Esophagus mucosa (tissue), 1 donor: ENCODE data around the gene HBS1L. TPM values are rescaled to one million over a fixed set of nuclear protein-coding genes. Genes with fewer than 3 reads are reported as not detected.
A peak's percentile ranks its signal among the peaks of the same experiment; 100 is the strongest.

Source experiments
- ATAC-seq: fragments of 200-7000 bp; cut with Tn5 transposase; one replicate; pipeline ENCODE4 v1.9.1; 2020
- total RNA-seq: library from RNA; stranded (reverse); gene quantifications from one replicate; pipeline ENCODE4 v1.2.4, GENCODE V29; 2023
- donor health status: DM: yes; HTN: yes; CAD: no.

Gene HBS1L
- total RNA-seq: 47.0 TPM

GRCh38 chr6:135054569-135055498 lies at the start of gene HBS1L:
TSS of gene HBS1L (minus strand) at chr6:135054822. CDS start at chr6:135054691, 131 bp downstream.
- ATAC-seq: peak; percentile 100

- ATAC-seq: no peak
These were observed 49.6 kb upstream of the HBS1L start for GRCh38 chr6:135104199-135104598.

- no peak for ATAC-seq
These were observed 47.6 kb upstream of the HBS1L start for GRCh38 chr6:135102191-135102590.

- ATAC-seq: no peak
These were observed 42.5 kb upstream of the HBS1L start for GRCh38 chr6:135097172-135097571.

- no peak for ATAC-seq
These were observed 41.9 kb upstream of the HBS1L start for GRCh38 chr6:135096403-135097130.

- no peak for ATAC-seq
These were observed 41.1 kb upstream of the HBS1L start for GRCh38 chr6:135095716-135096115.

- no peak for ATAC-seq
These were observed 39.8 kb upstream of the HBS1L start for GRCh38 chr6:135094403-135094821.

- ATAC-seq: no peak
These were observed 39.0 kb upstream of the HBS1L start for GRCh38 chr6:135093578-135093977.

GRCh38 chr6:135092724-135093123 lies 38.1 kb upstream of the HBS1L start:
- no peak for ATAC-seq

GRCh38 chr6:135090819-135091218 lies 36.2 kb upstream of the HBS1L start:
- no peak for ATAC-seq

- no peak for ATAC-seq
These were observed 35.3 kb upstream of the HBS1L start for GRCh38 chr6:135089901-135090300.

- peak; percentile 55 for ATAC-seq
These were observed 34.5 kb upstream of the HBS1L start for GRCh38 chr6:135088818-135089809.

- ATAC-seq: no peak
These were observed 33.7 kb upstream of the HBS1L start for GRCh38 chr6:135088281-135088680.

GRCh38 chr6:135087803-135088202 lies 33.2 kb upstream of the HBS1L start:
- no peak for ATAC-seq

GRCh38 chr6:135087403-135087802 lies 32.8 kb upstream of the HBS1L start:
- no peak for ATAC-seq

- no peak for ATAC-seq
These were observed 31.8 kb upstream of the HBS1L start for GRCh38 chr6:135086414-135086764.

- no peak for ATAC-seq
These were observed 31.2 kb upstream of the HBS1L start for GRCh38 chr6:135085700-135086413.

- ATAC-seq: no peak
These were observed 30.3 kb upstream of the HBS1L start for GRCh38 chr6:135084916-135085269.

GRCh38 chr6:135084001-135084915 lies 29.6 kb upstream of the HBS1L start:
- no peak for ATAC-seq

- no peak for ATAC-seq
These were observed 27.3 kb upstream of the HBS1L start for GRCh38 chr6:135081966-135082365.

- no peak for ATAC-seq
These were observed 20.4 kb upstream of the HBS1L start for GRCh38 chr6:135075018-135075417.
